Body of pancreas (tissue), 4 donors: ENCODE measurements around the gene PMIS2. TPM values are rescaled to one million over a fixed set of nuclear protein-coding genes. Genes with fewer than 3 reads are reported as not detected.
A peak's percentile ranks its signal among the peaks of the same experiment; 100 is the strongest.
"Not testable (repeated sequence)": the region's sequence is repeated elsewhere in the genome, so short reads cannot be mapped to it uniquely, and the experiment has no call there.

ENCODE experiments used
- ATAC-seq: fragments of 150-250 bp; one replicate; pipeline ENCODE4 v1.9.1; 2016
- DNase-seq, 4 donors: peaks; one replicate each; pipeline ENCODE4 v3.0.0-alpha.2; 2019
- H3K27ac ChIP-seq, 4 donors: fragments of 200-600 bp; sonication (generic); 1 replicate in 3 of 4; 2 replicates in 1 of 4; pipeline versions ENCODE4 v1.5.1 to v1.6.1; 2016 to 2019; ENCODE audit warnings: mild to moderate bottlenecking in 1 of 4, mixed read lengths in 1 of 4, moderate library complexity in 1 of 4
- H3K27me3 ChIP-seq, 2 donors: fragments of 200-600 bp; sonication (generic); one replicate each; pipeline ENCODE4 v1.6.0; 2016; ENCODE audit warnings: mild to moderate bottlenecking in 1 of 2
- H3K36me3 ChIP-seq, 2 donors: fragments of 200-600 bp; sonication (generic); replicated peaks in 1 of 2; 2 replicates each; pipeline ENCODE4 v1.5.1; 2016; ENCODE audit warnings: low read depth in 2 of 2; ENCODE audit not compliant: insufficient read depth in 1 of 2
- H3K4me1 ChIP-seq: fragments of 200-600 bp; sonication (generic); one replicate; pipeline ENCODE4 v1.6.0; 2016
- H3K4me3 ChIP-seq, 2 donors: fragments of 200-600 bp; sonication (generic); 1 replicate in 1 of 2; 2 replicates in 1 of 2; pipeline ENCODE4 v1.5.1; 2016 to 2019
- H3K9me3 ChIP-seq, 3 donors: fragments of 200-600 bp; sonication (generic); 1 replicate in 2 of 3; 2 replicates in 1 of 3; pipeline ENCODE4 v1.5.1; 2016
- CTCF ChIP-seq, 7 experiments: fragments of 450-650 bp in 4 of 7; fragments of 200-600 bp in 3 of 7; sonication (generic) in 3 of 7; IDR thresholded peaks; one replicate each; pipeline ENCODE4 v1.5.1; 2016 to 2019; ENCODE audit warnings: antibody characterized with exemption in 7 of 7
- POLR2A ChIP-seq, 3 donors: fragments of 450-650 bp; IDR thresholded peaks; one replicate each; pipeline ENCODE4 v1.6.1; 2016; ENCODE audit warnings: antibody characterized with exemption in 3 of 3, mild to moderate bottlenecking in 2 of 3
- WGBS, 2 donors: methylation state at CpG; one replicate each; pipeline ENCODE4 v1.1.5; 2017; 5-methylcytosine and 5-hydroxymethylcytosine counted together
- intact Hi-C: fragments of 100-400 bp; cut with DNase I; formaldehyde crosslinking; loops from one replicate; pipeline ENCODE4 v1.15.1; 2023
- total RNA-seq, 2 donors: library from RNA; depleted of rRNA; stranded (reverse); fragments of >200 nt; gene quantifications; one replicate each; pipeline ENCODE4 v1.1.0, GENCODE V29; 2016

PMIS2 gene
- total RNA-seq, 2 donors from 2014 or later = not detected

GRCh38 chr19:35592226-35592625 lies 6.3 kb downstream of the PMIS2 start:
- Histone ChIP-seq H3K36me3 (no peaks in the 10 kb centered on the region), H3K4me1 (peaks cover 6% of the 10 kb centered on the region), H3K27me3 (no peaks in the 10 kb centered on the region), H3K27ac (no peak overlapping the region), H3K9me3 (no peaks in the 10 kb centered on the region), H3K4me3 (no peak overlapping the region)
- intact Hi-C loops = no loop called here
- ATAC-seq (peak; percentile 86), DNase-seq (peak; percentile 66 to 80 (median 70))
- 11 to 16% methylated on average over 8 of the region's 8 CpGs for WGBS, 2 donors
- TF ChIP-seq CTCF (IDR thresholded peaks at IDR 0.05) (peak; percentile 53 to 89 (median 81)), POLR2A (IDR thresholded peaks at IDR 0.05) (no peak)

- H3K4me1 ChIP-seq, H3K36me3 ChIP-seq, DNase-seq, intact Hi-C loops, H3K4me3 ChIP-seq, ATAC-seq, H3K27ac ChIP-seq, H3K9me3 ChIP-seq, H3K27me3 ChIP-seq: not testable (repeated sequence)
- 59 to 77% methylated on average over 3 of the region's 3 CpGs for WGBS, 2 donors
Observed at GRCh38 chr19:35595026-35595425, 9.1 kb downstream of the PMIS2 start.

DNA sequence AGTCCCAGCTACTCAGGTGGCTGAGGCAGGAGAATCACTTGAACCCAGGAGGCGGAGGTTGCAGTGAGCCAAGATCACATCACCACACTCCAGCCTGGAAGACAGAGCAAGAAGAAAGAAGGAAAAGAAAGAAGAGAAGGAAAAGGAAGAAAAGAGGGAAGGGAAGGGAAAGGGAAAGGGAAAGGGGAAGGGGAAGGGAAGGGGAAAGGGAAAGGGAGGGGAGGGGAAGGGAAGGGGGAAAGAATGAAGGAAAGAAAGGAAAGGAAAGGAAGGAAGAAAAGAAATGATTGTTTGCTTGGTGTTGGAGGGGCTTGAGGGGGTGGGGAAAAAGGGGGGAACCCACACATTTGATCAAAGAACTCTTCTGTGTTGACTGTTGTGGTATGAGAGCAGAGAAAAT lies 10.0 kb downstream of the PMIS2 start:
- ATAC-seq (no peak), DNase-seq (no peak)
- H3K36me3 ChIP-seq = no peaks in the 10 kb centered on the region
- no peak overlapping the region for H3K4me3 ChIP-seq
- H3K27me3 ChIP-seq = no peaks in the 10 kb centered on the region
- WGBS, 2 donors = 100% methylated on average over 1 of the region's 1 CpG
- TF ChIP-seq CTCF (IDR thresholded peaks at IDR 0.05) (no peak), POLR2A (IDR thresholded peaks at IDR 0.05) (no peak)
- no peaks in the 10 kb centered on the region for H3K9me3 ChIP-seq
- H3K27ac ChIP-seq = no peak overlapping the region
- peaks cover 6% of the 10 kb centered on the region for H3K4me1 ChIP-seq
- intact Hi-C loops = no loop called here

GRCh38 chr19:35596366-35596999 lies 10.5 kb downstream of the PMIS2 start:
- 62 to 72% methylated on average over 4 of the region's 4 CpGs for WGBS, 2 donors
- H3K4me1 ChIP-seq = peaks cover 6% of the 10 kb centered on the region
- DNase-seq = no peak
- no peaks in the 10 kb centered on the region for H3K9me3 ChIP-seq
- no peaks in the 10 kb centered on the region for H3K27me3 ChIP-seq
- intact Hi-C loops = no loop called here
- H3K4me3 ChIP-seq = no peak overlapping the region
- H3K36me3 ChIP-seq = no peaks in the 10 kb centered on the region
- no peak overlapping the region for H3K27ac ChIP-seq
- no peak for TF ChIP-seq POLR2A (IDR thresholded peaks at IDR 0.05)
- TF ChIP-seq CTCF (IDR thresholded peaks at IDR 0.05) = no peak
- no peak for ATAC-seq

- Histone ChIP-seq H3K27ac (no peak overlapping the region), H3K36me3 (no peaks in the 10 kb centered on the region), H3K9me3 (no peaks in the 10 kb centered on the region), H3K4me1 (no peaks in the 10 kb centered on the region), H3K27me3 (no peaks in the 10 kb centered on the region), H3K4me3 (no peak overlapping the region)
- DNase-seq (no peak), ATAC-seq (no peak)
- TF ChIP-seq POLR2A (IDR thresholded peaks at IDR 0.05) (no peak), CTCF (IDR thresholded peaks at IDR 0.05) (no peak)
- WGBS, 2 donors = 94 to 100% methylated on average over 1 to 3 of the region's 3 CpGs
- intact Hi-C loops = no loop called here
Observed at GRCh38 chr19:35601971-35602370, 16.0 kb downstream of the PMIS2 start.

GRCh38 chr19:35604436-35604835 lies 18.5 kb downstream of the PMIS2 start:
- H3K9me3 ChIP-seq, H3K36me3 ChIP-seq, ATAC-seq, intact Hi-C loops, H3K4me1 ChIP-seq, H3K27me3 ChIP-seq, DNase-seq, H3K4me3 ChIP-seq, H3K27ac ChIP-seq: not testable (repeated sequence)
- WGBS, 2 donors = 78 to 79% methylated on average over 4 of the region's 4 CpGs

GRCh38 chr19:35607170-35607569 lies 21.2 kb downstream of the PMIS2 start:
- H3K4me3 ChIP-seq, intact Hi-C loops, H3K9me3 ChIP-seq, DNase-seq, H3K27me3 ChIP-seq, H3K36me3 ChIP-seq, ATAC-seq, H3K27ac ChIP-seq, H3K4me1 ChIP-seq: not testable (repeated sequence)
- 75 to 76% methylated on average over 8 of the region's 8 CpGs for WGBS, 2 donors
